Measurements from ENCODE around the gene FKBP11.

GRCh38 chr12:48894271-48894670, 31.0 kb downstream of the FKBP11 start:
- TF ChIP-seq CTCF (IDR thresholded peaks at IDR 0.05) (no peak), POLR2A (IDR thresholded peaks at IDR 0.05) (no peak), POLR2AphosphoS5 (IDR thresholded peaks at IDR 0.05) (no peak)

Data from prostate gland (tissue), 2 donors.